ELR (cell line): Measurements from ENCODE around the gene OBSCN.
A peak's percentile ranks its signal among the peaks of the same experiment; 100 is the strongest.

ENCODE experiments used
- DNase-seq: peaks from one replicate; pipeline ENCODE4 v3.0.0-alpha.2; 2015; ENCODE audit warnings: low read depth

OBSCN gene

DNA sequence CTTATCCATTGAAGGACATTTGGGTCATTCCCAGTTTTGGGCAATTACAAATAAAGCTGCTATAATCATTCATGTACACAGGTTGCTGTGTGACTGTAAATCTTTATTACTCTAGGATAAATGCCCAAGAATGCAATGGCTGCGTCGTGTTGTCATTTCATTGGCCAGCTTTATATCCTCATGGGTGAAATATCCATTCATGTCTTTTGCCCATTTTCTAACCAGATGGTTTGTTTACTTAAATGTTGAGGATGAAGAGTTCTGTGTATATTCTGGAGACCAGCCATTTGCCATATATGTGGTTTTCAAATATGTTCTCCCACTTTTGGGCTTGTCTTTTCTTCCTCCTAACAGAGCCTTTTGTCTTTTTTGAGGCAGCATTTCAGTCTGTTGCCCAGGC lies 173.5 kb downstream of the OBSCN start:
- no peak for DNase-seq

DNA sequence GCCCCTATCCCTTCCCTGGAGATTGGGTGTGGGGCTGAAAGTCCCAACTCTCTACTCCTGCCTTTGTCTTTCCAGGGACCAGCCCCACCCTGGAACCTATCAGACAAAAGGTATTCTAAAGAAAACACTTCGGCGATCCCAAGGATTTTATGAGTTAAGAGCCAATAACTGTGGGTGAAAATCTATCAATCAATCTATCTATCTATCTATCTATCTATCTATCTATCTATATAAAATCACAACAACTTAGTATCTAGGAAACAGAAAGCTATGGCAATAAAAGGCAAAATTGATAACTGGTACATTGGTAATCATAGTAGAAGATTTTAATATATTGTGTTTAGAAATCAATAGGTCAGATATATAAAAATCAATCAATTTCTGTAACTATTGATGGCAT lies 175.9 kb downstream of the OBSCN start:
- DNase-seq, result no peak

DNA sequence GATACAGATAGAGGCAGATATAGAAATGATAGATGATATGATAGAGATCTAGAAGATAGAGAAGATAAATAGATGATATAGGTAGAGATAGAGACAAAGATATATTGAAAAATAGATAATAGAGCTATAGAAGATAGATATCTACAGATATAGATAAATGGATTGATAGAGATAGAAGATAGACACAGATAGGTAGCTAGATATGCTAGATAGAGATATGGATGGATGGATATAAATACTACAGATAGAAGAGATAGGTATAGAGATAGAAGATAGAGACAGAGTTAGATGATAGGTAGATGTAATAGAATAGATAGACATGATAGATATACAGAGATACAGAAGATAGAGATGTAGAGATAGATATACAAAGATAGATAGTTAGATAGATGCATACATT lies 177.4 kb downstream of the OBSCN start:
- DNase-seq, result no peak

GRCh38 chr1:228387321-228387720 lies 179.5 kb downstream of the OBSCN start:
- no peak for DNase-seq

DNA sequence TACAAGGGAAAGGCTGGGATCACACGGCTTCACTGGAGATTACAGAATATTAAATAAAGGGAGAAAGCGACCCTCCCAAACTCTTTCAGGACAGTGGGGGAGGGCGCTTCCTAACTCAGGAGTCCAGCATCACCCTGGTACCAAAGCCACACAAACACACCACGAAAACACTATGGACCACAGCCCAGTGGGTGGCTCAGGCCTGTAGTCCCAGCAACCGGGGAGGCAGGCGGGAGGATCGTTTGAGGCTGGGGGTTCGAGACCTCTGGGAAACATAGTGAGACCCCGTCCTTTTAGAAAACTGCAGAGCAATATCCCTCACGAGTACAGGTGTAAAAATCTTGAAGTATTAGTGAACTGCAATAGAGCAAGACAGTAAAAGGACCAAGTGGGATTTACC lies 182.8 kb downstream of the OBSCN start:
- no peak for DNase-seq

DNA sequence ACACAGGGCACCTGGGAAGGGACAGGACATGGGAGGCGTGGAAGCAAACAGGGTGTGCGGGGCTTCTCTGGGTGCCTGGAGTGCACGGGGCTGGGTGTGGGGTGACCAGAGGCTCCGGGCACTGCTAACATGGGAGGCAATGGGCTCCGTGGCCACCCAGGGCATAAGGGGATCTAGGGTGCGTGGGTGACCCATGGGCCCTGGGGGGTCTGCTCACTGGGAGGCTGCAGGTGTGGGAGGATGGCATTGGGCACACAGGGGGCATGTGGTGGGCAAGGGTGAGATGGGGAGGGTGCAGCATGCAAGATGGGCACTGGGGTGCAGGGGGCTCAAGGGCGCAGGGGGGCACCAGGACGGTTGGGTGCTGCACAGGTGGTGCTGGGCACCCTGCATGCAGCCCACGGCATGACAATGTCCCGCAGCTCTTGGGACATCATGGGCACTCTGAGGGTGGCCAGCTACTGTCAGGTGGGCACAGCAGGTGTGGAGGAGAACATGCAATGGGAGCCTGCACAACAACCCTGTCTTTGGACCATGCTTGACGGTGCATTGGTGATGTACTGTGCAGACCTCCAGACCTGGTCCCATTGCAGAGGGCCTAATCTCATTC lies 183.7 kb downstream of the OBSCN start:
- DNase-seq, result no peak

- DNase-seq, result peak; percentile 60
These were observed 184.5 kb downstream of the OBSCN start for GRCh38 chr1:228392111-228392936.

- DNase-seq, result peak; percentile 75
These were observed 185.4 kb downstream of the OBSCN start for GRCh38 chr1:228393268-228393701.

DNA sequence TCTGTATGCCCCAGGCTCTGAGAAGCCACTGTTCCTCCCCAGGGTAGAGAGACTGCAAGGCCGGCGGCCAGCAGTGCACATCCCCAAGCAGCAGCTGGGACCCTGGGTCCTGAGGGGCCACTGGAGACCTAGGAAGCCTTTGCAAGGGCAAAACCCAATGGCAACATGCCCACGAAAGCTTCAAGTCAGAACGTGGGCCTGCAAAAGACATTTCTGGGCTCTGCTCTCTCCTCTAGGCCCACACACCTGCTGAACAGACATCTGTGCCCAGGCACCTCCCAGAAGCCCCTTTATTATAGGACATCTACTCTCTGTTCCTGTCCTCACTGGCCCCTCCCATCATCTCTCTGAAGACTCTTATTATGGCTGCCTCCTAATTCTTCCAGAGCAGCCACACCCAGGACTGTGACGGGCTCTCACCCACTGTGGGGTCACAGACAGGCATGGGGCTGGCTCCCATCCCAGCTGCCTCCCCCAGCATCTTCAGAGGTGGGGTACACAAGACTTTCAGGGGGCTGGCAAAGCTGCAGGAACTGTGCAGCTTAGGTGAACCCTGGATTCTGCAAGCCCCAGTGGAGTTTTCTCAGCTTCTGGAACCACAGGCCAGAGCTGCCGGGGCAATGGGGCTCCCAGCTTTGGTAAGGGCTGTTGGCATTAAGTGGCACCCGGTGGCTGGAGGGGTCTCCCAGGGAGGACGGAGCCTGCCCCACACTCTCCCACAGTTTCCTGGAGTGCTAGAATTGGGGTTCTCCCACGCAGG lies 186.1 kb downstream of the OBSCN start:
- DNase-seq, result no peak

GRCh38 chr1:228394571-228395394 lies 186.9 kb downstream of the OBSCN start:
- DNase-seq, result no peak

GRCh38 chr1:228396770-228397662 lies 189.2 kb downstream of the OBSCN start:
- no peak for DNase-seq

- DNase-seq, result no peak
These were observed 190.1 kb downstream of the OBSCN start for GRCh38 chr1:228397966-228398365.

DNA sequence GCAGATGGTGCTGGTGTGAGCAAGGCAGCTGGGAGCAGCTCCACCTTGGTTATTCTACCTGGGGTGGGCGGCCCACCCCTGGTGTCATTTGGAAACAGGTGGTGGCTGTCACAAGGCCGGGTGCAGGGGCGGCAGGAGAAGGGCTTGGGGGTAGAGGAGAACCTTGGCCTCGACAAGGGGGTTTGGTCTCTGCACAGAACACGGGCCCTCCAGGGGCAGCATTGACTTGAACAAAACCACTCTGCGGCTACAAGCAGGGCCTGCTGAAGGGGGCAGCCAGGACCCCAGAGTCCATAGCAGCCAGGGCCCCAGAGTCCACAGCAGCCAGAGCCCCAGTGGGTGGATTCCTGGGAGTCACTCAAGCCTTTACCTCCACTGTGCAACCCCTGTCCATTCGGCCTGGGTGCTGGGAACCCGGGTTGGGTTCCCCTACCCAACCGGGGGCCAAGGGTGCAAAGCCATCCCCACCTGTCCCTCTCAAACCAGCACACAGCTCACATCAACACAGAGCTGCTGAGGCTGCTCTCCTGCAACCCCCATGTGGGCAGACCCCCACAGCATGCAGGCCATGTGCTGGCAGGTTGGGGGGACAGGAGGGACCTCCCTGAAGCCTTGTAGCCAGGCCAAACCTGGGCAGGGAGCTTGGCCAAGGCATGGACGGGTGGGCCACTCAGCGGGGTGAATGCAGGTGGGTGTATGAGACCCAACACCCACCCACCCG lies 191.1 kb downstream of the OBSCN start:
- DNase-seq, result no peak

DNA sequence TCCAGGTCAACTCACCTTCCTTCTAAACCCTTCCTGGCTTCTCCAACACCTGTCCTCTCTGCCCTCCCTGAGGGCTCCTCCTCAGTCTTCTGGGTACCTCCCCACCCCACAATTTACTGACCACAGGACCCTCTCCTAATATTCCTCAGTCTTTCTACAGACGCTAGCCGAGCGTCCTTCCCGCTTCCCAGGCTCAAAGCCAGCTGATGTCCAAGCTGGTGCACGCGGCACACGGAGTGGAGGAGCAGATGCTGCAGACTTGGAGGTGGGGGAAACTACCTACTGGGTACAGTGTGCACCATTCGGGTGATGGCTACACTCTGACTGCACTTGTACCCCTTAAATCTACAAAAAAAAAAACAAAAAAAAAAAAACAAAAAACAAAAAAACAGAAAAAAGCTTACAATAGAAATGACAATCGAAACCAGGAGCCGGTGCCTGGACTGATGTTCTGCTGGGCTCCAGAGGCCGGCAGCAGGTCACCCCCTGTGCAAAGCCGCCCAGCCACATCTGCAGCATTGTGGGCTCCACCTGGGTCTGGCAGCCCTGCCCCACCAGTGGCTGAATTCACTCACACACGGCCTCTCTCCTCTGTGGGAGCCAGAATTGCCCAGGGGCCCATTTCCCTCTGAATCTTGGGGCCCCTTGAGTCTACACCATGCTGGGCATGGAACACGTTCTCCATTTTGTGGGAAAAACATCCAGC lies 191.8 kb downstream of the OBSCN start:
- DNase-seq, result no peak

- DNase-seq, result no peak
These were observed 192.4 kb downstream of the OBSCN start for GRCh38 chr1:228400237-228400651.

- no peak for DNase-seq
These were observed 193.0 kb downstream of the OBSCN start for GRCh38 chr1:228400692-228401454.

DNA sequence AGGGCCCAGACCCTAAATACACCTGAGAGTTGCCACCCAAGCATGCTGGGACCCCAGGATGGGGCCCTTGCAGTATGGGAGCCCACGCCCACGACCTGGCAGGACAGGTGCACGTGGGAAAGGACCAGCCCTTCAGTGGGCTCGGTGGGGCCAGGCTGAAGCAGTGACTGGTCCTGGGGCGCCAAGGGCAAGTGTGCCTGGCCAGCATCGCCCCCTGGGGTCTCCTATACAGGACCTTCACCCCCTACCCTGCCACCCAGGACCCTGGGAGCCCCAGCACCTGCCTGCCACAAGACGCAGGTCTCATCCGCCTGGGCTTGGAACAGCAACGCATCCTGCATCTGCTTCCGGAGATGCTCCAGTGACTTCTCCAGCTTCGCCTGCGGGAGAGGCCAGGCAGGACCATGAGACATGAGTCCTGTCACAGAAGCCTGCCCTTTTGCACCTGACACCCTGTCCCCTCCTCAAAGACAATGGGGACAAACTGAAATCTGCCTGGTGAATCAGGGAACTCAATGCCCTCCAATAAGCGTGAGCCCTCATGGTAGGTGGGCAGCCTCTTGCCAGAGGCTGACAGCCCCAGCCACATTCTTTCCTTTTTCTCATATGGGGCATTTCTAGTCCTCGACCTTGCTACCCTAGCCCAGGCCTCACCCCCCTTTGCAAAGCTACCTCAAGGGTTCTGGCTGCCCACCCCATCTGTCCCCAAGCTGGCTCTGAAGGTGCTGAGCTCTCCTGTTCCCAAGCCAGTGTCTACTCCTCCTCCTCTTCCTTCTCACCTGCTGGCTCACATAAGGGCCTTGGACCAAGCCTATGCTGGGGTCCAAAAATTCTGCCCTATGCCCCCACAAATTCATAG lies 194.2 kb downstream of the OBSCN start:
- DNase-seq, result no peak

- DNase-seq, result no peak
These were observed 194.8 kb downstream of the OBSCN start for GRCh38 chr1:228402641-228403025.
